Measurements from ENCODE around the gene MYOT.
"Not testable (repeated sequence)": the region's sequence is repeated elsewhere in the genome, so short reads cannot be mapped to it uniquely, and the experiment has no call there.

Gene MYOT

GRCh38 chr5:137867664-137868063, at the start of gene MYOT:
MYOT (plus strand) TSS chr5:137867860; CDS start chr5:137870652, 2,792 bp downstream.
- DNase-seq: no peak

GRCh38 chr5:137819766-137820165, 47.9 kb upstream of the MYOT start:
- DNase-seq: no peak

- DNase-seq: no peak
Measured at GRCh38 chr5:137822158-137822764, 45.4 kb upstream of the MYOT start.

GRCh38 chr5:137822984-137823383, 44.7 kb upstream of the MYOT start:
- DNase-seq: no peak

- DNase-seq: no peak
Measured at GRCh38 chr5:137825165-137825564, 42.5 kb upstream of the MYOT start.

GRCh38 chr5:137826067-137826466, 41.6 kb upstream of the MYOT start:
- no peak for DNase-seq

- no peak for DNase-seq
Measured at GRCh38 chr5:137828180-137828579, 39.5 kb upstream of the MYOT start.

- no peak for DNase-seq
Measured at GRCh38 chr5:137828664-137829063, 39.0 kb upstream of the MYOT start.

GRCh38 chr5:137831105-137831504, 36.6 kb upstream of the MYOT start:
- DNase-seq: no peak

- no peak for DNase-seq
Measured at GRCh38 chr5:137831526-137831925, 36.1 kb upstream of the MYOT start.

- DNase-seq: no peak
Measured at GRCh38 chr5:137832416-137832815, 35.2 kb upstream of the MYOT start.

- DNase-seq: peak; percentile 17
Measured at GRCh38 chr5:137833463-137833862, 34.2 kb upstream of the MYOT start.

GRCh38 chr5:137834498-137835049, 33.1 kb upstream of the MYOT start:
- DNase-seq: no peak

- DNase-seq: no peak
Measured at GRCh38 chr5:137836298-137836697, 31.4 kb upstream of the MYOT start.

GRCh38 chr5:137836997-137837396, 30.7 kb upstream of the MYOT start:
- DNase-seq: no peak

- no peak for DNase-seq
Measured at GRCh38 chr5:137837491-137838394, 29.9 kb upstream of the MYOT start.

GRCh38 chr5:137838976-137839375, 28.7 kb upstream of the MYOT start:
- DNase-seq: no peak

- no peak for DNase-seq
Measured at GRCh38 chr5:137842296-137842695, 25.4 kb upstream of the MYOT start.

- DNase-seq: no peak
Measured at GRCh38 chr5:137843676-137844299, 23.9 kb upstream of the MYOT start.

- DNase-seq: no peak
Measured at GRCh38 chr5:137845472-137845871, 22.2 kb upstream of the MYOT start.

GRCh38 chr5:137847687-137848086, 20.0 kb upstream of the MYOT start:
- DNase-seq: no peak

- DNase-seq: not testable (repeated sequence)
Measured at GRCh38 chr5:137853165-137853564, 14.5 kb upstream of the MYOT start.

- DNase-seq: no peak
Measured at GRCh38 chr5:137856201-137856600, 11.5 kb upstream of the MYOT start.
